Activated CD4-positive, alpha-beta T cell treated with anti-CD3 and anti-CD28 coated beads for 36 hours (primary cell): ENCODE results near the gene PPDPF. TPM values are rescaled to one million over a fixed set of nuclear protein-coding genes. Genes with fewer than 3 reads are reported as not detected.

Experiments used
- ATAC-seq: fragments of 200-7000 bp; cut with Tn5 transposase; one replicate; pipeline ENCODE4 v1.10.0; 2021; ENCODE audit warnings: mild to moderate bottlenecking, moderate library complexity
- CTCF ChIA-PET: fragments of 350-600 bp; sonication (Branson Sonifier 250); formaldehyde crosslinking; loops from one replicate; lab custom pipeline; 2021; ENCODE audit warnings: antibody characterized with exemption; lab: Charles Lee
- POLR2A ChIA-PET: fragments of 350-600 bp; sonication (Branson Sonifier 250); formaldehyde crosslinking; loops from one replicate; lab custom pipeline; 2021; ENCODE audit warnings: antibody characterized with exemption, inconsistent platforms; lab: Charles Lee
- DNase-seq: peaks from one replicate; pipeline ENCODE4 v3.0.0-alpha.2; 2020
- H3K27ac Mint-ChIP-seq: one replicate; pipeline ENCODE4 v1.8.0; 2021; ENCODE audit warnings: mixed read lengths
- H3K27me3 Mint-ChIP-seq: one replicate; pipeline ENCODE4 v1.8.0; 2021; ENCODE audit warnings: mixed read lengths
- H3K36me3 Mint-ChIP-seq: one replicate; pipeline ENCODE4 v1.8.0; 2021; ENCODE audit warnings: low read depth, mixed read lengths
- H3K4me1 Mint-ChIP-seq: one replicate; pipeline ENCODE4 v1.8.0; 2021; ENCODE audit warnings: mixed read lengths
- H3K4me3 Mint-ChIP-seq: one replicate; pipeline ENCODE4 v1.8.0; 2021; ENCODE audit warnings: mild to moderate bottlenecking, moderate library complexity, mixed read lengths
- H3K9me3 Mint-ChIP-seq: one replicate; pipeline ENCODE4 v1.8.0; 2021; ENCODE audit warnings: low read depth, mixed read lengths
- intact Hi-C, 2 experiments: fragments of 100-400 bp; cut with DNase I in 1 of 2; cut with micrococcal nuclease in 1 of 2; formaldehyde crosslinking; loops; one replicate each; pipeline versions ENCODE4 v1.14.2 to v1.15.1; 2022 to 2024; cut with DNase I, micrococcal nuclease
- total RNA-seq, 2 experiments: library from RNA; stranded (reverse); gene quantifications; one replicate each; pipeline ENCODE4 v1.2.3, GENCODE V29; 2021

The PPDPF gene
- total RNA-seq, 2 experiments from 2014 or later = 119 to 133 TPM

GRCh38 chr20:63536241-63536977, 15.8 kb downstream of the PPDPF start:
- Mint-ChIP-seq H3K36me3 (no peaks in the 10 kb centered on the region), H3K4me1 (peaks cover 8% of the 10 kb centered on the region), H3K9me3 (no peaks in the 10 kb centered on the region), H3K4me3 (no peak overlapping the region), H3K27me3 (no peaks in the 10 kb centered on the region), H3K27ac (no peak overlapping the region)
- ChIA-PET POLR2A (interaction anchor here (0.6 kb wide), 2 partner anchors 10 to 306 kb away, joined by 3 read pairs; no protein-coding TSS in a partner anchor), CTCF (interaction anchor here (0.9 to 3.2 kb wide), 7 partner anchors 10 to 437 kb away, joined by 3 to 21 read pairs (median 7); partner anchors contain the start of gene PPDPF)
- intact Hi-C loops = loop anchor here (2.0 to 10.0 kb wide), 6 partner anchors 101 to 528 kb away; partner anchors contain the start of genes UCKL1 (in 2 of the 2), ABHD16B (in 1 of the 2), TCEA2 (in 1 of the 2) and TPD52L2 (in 1 of the 2)
- DNase-seq (peak; percentile 20), ATAC-seq (no peak)

GRCh38 chr20:63536997-63537524, 16.5 kb downstream of the PPDPF start, which contains the start of gene PTK6:
Gene PTK6, minus strand, starts transcription at chr20:63537376. Its CDS starts 62 bp downstream, at chr20:63537314.
- Mint-ChIP-seq H3K27ac (peak within 1 kb of the TSS; percentile 85), H3K4me3 (peak within 1 kb of the TSS; percentile 68), H3K27me3 (no peaks in the 10 kb centered on the region), H3K9me3 (no peaks in the 10 kb centered on the region), H3K36me3 (no peaks in the 10 kb centered on the region), H3K4me1 (peaks cover 8% of the 10 kb centered on the region)
- ChIA-PET POLR2A (interaction anchor here (0.6 to 1.1 kb wide), 4 partner anchors 16 to 328 kb away, joined by 3 to 5 read pairs (median 4); partner anchors contain the start of gene TPD52L2), CTCF (interaction anchor here (0.6 to 3.2 kb wide), 21 partner anchors 10 to 502 kb away, joined by 3 to 21 read pairs (median 3); partner anchors contain the start of genes ARFRP1, FNDC11, PPDPF and TPD52L2)
- DNase-seq = peak; percentile 67
- intact Hi-C loops = loop anchor here (1.0 to 10.0 kb wide), 11 partner anchors 16 to 528 kb away; partner anchors contain the start of genes UCKL1 (in 2 of the 2), ABHD16B (in 1 of the 2), GMEB2 (in 1 of the 2) and PPDPF (in 1 of the 2)
- ATAC-seq = peak; percentile 13

- DNase-seq (peak; percentile 98), ATAC-seq (peak; percentile 97)
- ChIA-PET POLR2A (interaction anchor here (0.6 to 1.1 kb wide), 4 partner anchors 17 to 328 kb away, joined by 3 to 5 read pairs (median 4); partner anchors contain the start of gene TPD52L2), CTCF (interaction anchor here (0.6 to 3.2 kb wide), 23 partner anchors 9 to 501 kb away, joined by 3 to 21 read pairs (median 3); partner anchors contain the start of genes ARFRP1, FNDC11, PPDPF and TPD52L2)
- no peaks in the 10 kb centered on the region for H3K9me3 Mint-ChIP-seq
- H3K36me3 Mint-ChIP-seq = no peaks in the 10 kb centered on the region
- H3K4me3 Mint-ChIP-seq = peak overlapping the region; percentile 68
- intact Hi-C loops = loop anchor here (1.0 to 10.0 kb wide), 23 partner anchors 16 to 583 kb away; partner anchors contain the start of genes TCEA2 (in 2 of the 2), TPD52L2 (in 2 of the 2), UCKL1 (in 2 of the 2) and ABHD16B (in 1 of the 2)
- H3K27ac Mint-ChIP-seq = peak overlapping the region; percentile 85
- peaks cover 8% of the 10 kb centered on the region for H3K4me1 Mint-ChIP-seq
- H3K27me3 Mint-ChIP-seq = no peaks in the 10 kb centered on the region
These were observed 17.1 kb downstream of the PPDPF start for GRCh38 chr20:63537525-63538203.

- no peaks in the 10 kb centered on the region for H3K36me3 Mint-ChIP-seq
- no peaks in the 10 kb centered on the region for H3K9me3 Mint-ChIP-seq
- peak overlapping the region; percentile 85 for H3K27ac Mint-ChIP-seq
- intact Hi-C loops = loop anchor here (1.0 to 10.0 kb wide), 18 partner anchors 15 to 582 kb away; partner anchors contain the start of genes TCEA2 (in 2 of the 2), TPD52L2 (in 2 of the 2), UCKL1 (in 2 of the 2) and ABHD16B (in 1 of the 2)
- no peaks in the 10 kb centered on the region for H3K27me3 Mint-ChIP-seq
- peak; percentile 1 for ATAC-seq
- no peak for DNase-seq
- peaks cover 8% of the 10 kb centered on the region for H3K4me1 Mint-ChIP-seq
- POLR2A ChIA-PET = interaction anchor here (0.6 to 1.1 kb wide), 3 partner anchors 56 to 327 kb away, joined by 3 to 5 read pairs (median 3); partner anchors contain the start of gene TPD52L2
- peak overlapping the region; percentile 68 for H3K4me3 Mint-ChIP-seq
- CTCF ChIA-PET = interaction anchor here (0.5 to 3.2 kb wide), 20 partner anchors 10 to 1401 kb away, joined by 3 to 21 read pairs (median 3); partner anchors contain the start of genes ARFRP1, FNDC11, PPDPF and ZGPAT
These were observed 17.9 kb downstream of the PPDPF start for GRCh38 chr20:63538204-63539091.

GRCh38 chr20:63539092-63539430, 18.5 kb downstream of the PPDPF start:
- DNase-seq (no peak), ATAC-seq (no peak)
- H3K4me3 Mint-ChIP-seq = no peak overlapping the region
- H3K4me1 Mint-ChIP-seq = peaks cover 8% of the 10 kb centered on the region
- H3K27me3 Mint-ChIP-seq = no peaks in the 10 kb centered on the region
- ChIA-PET POLR2A (no interaction called here), CTCF (interaction anchor here (0.5 to 2.7 kb wide), 9 partner anchors 10 to 1402 kb away, joined by 3 to 21 read pairs (median 3); partner anchors contain the start of genes FNDC11 and PPDPF)
- no peaks in the 10 kb centered on the region for H3K9me3 Mint-ChIP-seq
- no peak overlapping the region for H3K27ac Mint-ChIP-seq
- intact Hi-C loops = loop anchor here (2.0 to 10.0 kb wide), 6 partner anchors 98 to 526 kb away; partner anchors contain the start of genes TCEA2 (in 2 of the 2), UCKL1 (in 2 of the 2), ABHD16B (in 1 of the 2) and TPD52L2 (in 1 of the 2)
- H3K36me3 Mint-ChIP-seq = no peaks in the 10 kb centered on the region

GRCh38 chr20:63539441-63540370, 19.1 kb downstream of the PPDPF start:
- Mint-ChIP-seq H3K9me3 (no peaks in the 10 kb centered on the region), H3K27ac (no peak overlapping the region), H3K4me3 (no peak overlapping the region), H3K27me3 (no peaks in the 10 kb centered on the region), H3K4me1 (peaks cover 8% of the 10 kb centered on the region), H3K36me3 (no peaks in the 10 kb centered on the region)
- ATAC-seq = no peak
- ChIA-PET CTCF (interaction anchor here (0.5 to 2.1 kb wide), 4 partner anchors 11 to 106 kb away, joined by 3 to 6 read pairs (median 3); no protein-coding TSS in a partner anchor), POLR2A (no interaction called here)
- intact Hi-C loops = loop anchor here (2.0 to 10.0 kb wide), 6 partner anchors 98 to 525 kb away; partner anchors contain the start of genes TCEA2 (in 2 of the 2), UCKL1 (in 2 of the 2), ABHD16B (in 1 of the 2) and TPD52L2 (in 1 of the 2)
- DNase-seq = no peak

- no peaks in the 10 kb centered on the region for H3K9me3 Mint-ChIP-seq
- H3K36me3 Mint-ChIP-seq = no peaks in the 10 kb centered on the region
- no peak overlapping the region for H3K27ac Mint-ChIP-seq
- ChIA-PET CTCF (no interaction called here), POLR2A (no interaction called here)
- no peak overlapping the region for H3K4me3 Mint-ChIP-seq
- H3K27me3 Mint-ChIP-seq = no peaks in the 10 kb centered on the region
- peaks cover 8% of the 10 kb centered on the region for H3K4me1 Mint-ChIP-seq
- no peak for DNase-seq
- no peak for ATAC-seq
- intact Hi-C loops = no loop called here
These were observed 20.0 kb downstream of the PPDPF start for GRCh38 chr20:63540417-63541186.

- ATAC-seq (no peak), DNase-seq (no peak)
- POLR2A ChIA-PET = no interaction called here
These were observed 20.8 kb downstream of the PPDPF start for GRCh38 chr20:63541371-63541770.

More at GRCh38 chr20:63541371-63541770, 20.8 kb downstream of the PPDPF start:
- Mint-ChIP-seq H3K9me3 (no peaks in the 10 kb centered on the region), H3K4me3 (no peak overlapping the region), H3K36me3 (no peaks in the 10 kb centered on the region), H3K27me3 (no peaks in the 10 kb centered on the region), H3K4me1 (peaks cover 8% of the 10 kb centered on the region), H3K27ac (no peak overlapping the region)
- intact Hi-C loops = no loop called here
- CTCF ChIA-PET = no interaction called here
